Naive thymus-derived CD4-positive, alpha-beta T cell (primary cell): ENCODE results near the gene GNAQ. TPM values are rescaled to one million over a fixed set of nuclear protein-coding genes. Genes with fewer than 3 reads are reported as not detected.

Experiments
- ATAC-seq: fragments of 150-1000 bp; cut with Tn5 transposase; 2 replicates; pipeline ENCODE4 v1.10.0; 2021; ENCODE audit warnings: mild to moderate bottlenecking, moderate library complexity
- CTCF ChIA-PET: fragments of 350-600 bp; sonication (Branson Sonifier 250); formaldehyde crosslinking; loops from one replicate; lab custom pipeline; 2021; ENCODE audit warnings: antibody characterized with exemption; lab: Charles Lee
- POLR2A ChIA-PET: fragments of 350-600 bp; sonication (Branson Sonifier 250); formaldehyde crosslinking; loops from one replicate; lab custom pipeline; 2021; ENCODE audit warnings: antibody characterized with exemption, inconsistent platforms; lab: Charles Lee
- DNase-seq, 9 donors: peaks; one replicate each; pipeline versions ENCODE4 v3.0.0 to v3.0.0-alpha.2; 2020 to 2022; ENCODE audit warnings: mixed read lengths in 1 of 9
- H3K27ac ChIP-seq: one replicate; pipeline ENCODE4 v1.7.0; 2013; ENCODE audit warnings: mild to moderate bottlenecking, low read depth, low read length, moderate library complexity
- H3K27me3 ChIP-seq, 2 donors: one replicate each; pipeline ENCODE4 v1.7.0; 2013; ENCODE audit warnings: low read length in 2 of 2, mild to moderate bottlenecking in 2 of 2, moderate library complexity in 2 of 2; ENCODE audit not compliant: control insufficient read depth in 2 of 2, insufficient read depth in 2 of 2
- H3K36me3 ChIP-seq, 3 experiments: 1 replicate in 2 of 3; 2 replicates in 1 of 3; pipeline ENCODE4 v1.7.0; 2013; ENCODE audit warnings: low read length in 3 of 3, mild to moderate bottlenecking in 3 of 3, moderate library complexity in 1 of 3; ENCODE audit not compliant: insufficient read depth in 3 of 3, control insufficient read depth in 2 of 3
- H3K4me1 ChIP-seq, 2 donors: one replicate each; pipeline ENCODE4 v1.7.0; 2013; ENCODE audit warnings: low read length in 2 of 2, mild to moderate bottlenecking in 2 of 2, moderate library complexity in 1 of 2; ENCODE audit not compliant: control insufficient read depth in 2 of 2, insufficient read depth in 2 of 2
- H3K4me3 ChIP-seq: 2 replicates; pipeline ENCODE4 v1.7.0; 2013; ENCODE audit warnings: mild to moderate bottlenecking, low read length
- H3K9me3 ChIP-seq, 3 experiments: 1 replicate in 2 of 3; 2 replicates in 1 of 3; pipeline ENCODE4 v1.7.0; 2013; ENCODE audit warnings: low read length in 3 of 3; ENCODE audit not compliant: control insufficient read depth in 2 of 3
- H3K27ac Mint-ChIP-seq, 9 donors: one replicate each; pipeline ENCODE4 v1.8.0; 2020 to 2022; ENCODE audit warnings: mixed read lengths in 9 of 9, mild to moderate bottlenecking in 8 of 9, moderate library complexity in 5 of 9, inconsistent platforms in 2 of 9
- H3K27me3 Mint-ChIP-seq, 5 donors: one replicate each; pipeline ENCODE4 v1.8.0; 2021 to 2022; ENCODE audit warnings: mixed read lengths in 5 of 5, mild to moderate bottlenecking in 1 of 5
- H3K36me3 Mint-ChIP-seq, 5 donors: one replicate each; pipeline ENCODE4 v1.8.0; 2020 to 2022; ENCODE audit warnings: mixed read lengths in 5 of 5, mild to moderate bottlenecking in 3 of 5, inconsistent platforms in 1 of 5
- H3K4me1 Mint-ChIP-seq, 7 donors: one replicate each; pipeline ENCODE4 v1.8.0; 2020 to 2022; ENCODE audit warnings: mixed read lengths in 7 of 7, mild to moderate bottlenecking in 3 of 7, inconsistent platforms in 1 of 7
- H3K4me3 Mint-ChIP-seq, 10 donors: one replicate each; pipeline ENCODE4 v1.8.0; 2020 to 2022; ENCODE audit warnings: mild to moderate bottlenecking in 10 of 10, mixed read lengths in 10 of 10, moderate library complexity in 6 of 10, inconsistent platforms in 2 of 10
- H3K9me3 Mint-ChIP-seq, 11 donors: one replicate each; pipeline ENCODE4 v1.8.0; 2020 to 2022; ENCODE audit warnings: mixed read lengths in 11 of 11, mild to moderate bottlenecking in 4 of 11, inconsistent platforms in 1 of 11, moderate library complexity in 1 of 11
- intact Hi-C, 2 donors: fragments of 100-400 bp; cut with micrococcal nuclease; formaldehyde crosslinking; loops; one replicate each; pipeline ENCODE4 v1.15.1; 2023
- polyA plus RNA-seq, 2 donors: library from polyadenylated mRNA; unstranded; fragments of 300-500 nt; fragmentation: Illumina TruSeq; gene quantifications; one replicate each; pipeline ENCODE4 v1.2.3, GENCODE V29; 2021
- total RNA-seq, 6 experiments: library from RNA in 5 of 6; stranded (reverse) in 5 of 6; gene quantifications; 1 replicate in 5 of 6; 2 replicates in 1 of 6; pipeline ENCODE4 v1.2.3 and lab custom pipeline; 2021 to 2026

Gene GNAQ
- total and polyA plus RNA-seq, 7 experiments from 2014 or later: 7.2 to 60.6 (median 46.2) TPM

- no peak overlapping the region for H3K27ac ChIP-seq
- intact Hi-C loops: loop anchor here in 1 of 2 donors (2.0 kb wide), 1 partner anchor 14 kb away; no protein-coding TSS in a partner anchor
- no peaks in the 10 kb centered on the region for H3K4me1 ChIP-seq
- ChIA-PET CTCF (interaction anchor here (0.6 kb wide), 1 partner anchor 639 kb away, joined by 3 read pairs; no protein-coding TSS in a partner anchor), POLR2A (interaction anchor here (0.6 kb wide), 1 partner anchor 48 kb away, joined by 3 read pairs; no protein-coding TSS in a partner anchor)
- peaks cover 0 to 15% (median 2%) of the 10 kb centered on the region in 7 donors for H3K4me1 Mint-ChIP-seq
- no peak overlapping the region for H3K27ac Mint-ChIP-seq
- H3K4me3 Mint-ChIP-seq: no peak overlapping the region
- H3K36me3 ChIP-seq: no peaks in the 10 kb centered on the region
- peaks cover 0 to 35% (median 0%) of the 10 kb centered on the region in 5 donors for H3K27me3 Mint-ChIP-seq
- no peaks in the 10 kb centered on the region for H3K27me3 ChIP-seq
- no peak for DNase-seq
- H3K9me3 ChIP-seq: no peaks in the 10 kb centered on the region
- H3K36me3 Mint-ChIP-seq: no peaks in the 10 kb centered on the region
- no peak overlapping the region for H3K4me3 ChIP-seq
- no peaks in the 10 kb centered on the region for H3K9me3 Mint-ChIP-seq
- ATAC-seq: no peak
Observed at GRCh38 chr9:78047106-78047505, 15.5 kb upstream of the GNAQ start.

DNA sequence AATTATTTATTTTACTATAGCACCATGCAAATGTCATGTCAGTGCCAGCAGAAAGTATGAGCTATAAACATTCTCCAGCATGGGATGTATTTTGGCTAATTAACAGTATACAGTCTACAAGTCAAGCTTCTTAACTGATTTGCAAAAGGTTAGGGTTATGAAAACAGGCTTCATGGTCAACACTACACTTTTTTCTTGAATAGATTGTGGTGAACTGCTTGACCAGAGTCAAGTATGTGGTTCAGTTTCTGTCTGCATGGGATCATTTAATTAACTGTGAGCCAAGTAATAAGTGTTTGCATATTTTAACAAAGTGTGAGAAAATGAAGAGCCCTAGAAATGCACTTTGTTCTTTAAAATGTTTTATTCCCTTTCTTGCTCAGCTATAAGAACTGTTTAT, 14.5 kb upstream of the GNAQ start:
- intact Hi-C loops: loop anchor here in 1 of 2 donors (2.0 kb wide), 1 partner anchor 13 kb away; no protein-coding TSS in a partner anchor
- H3K4me1 ChIP-seq: no peaks in the 10 kb centered on the region
- DNase-seq (no peak), ATAC-seq (no peak)
- Mint-ChIP-seq H3K4me3 (no peak overlapping the region), H3K27ac (no peak overlapping the region), H3K27me3 (peaks cover 0 to 43% (median 0%) of the 10 kb centered on the region in 5 donors), H3K4me1 (peaks cover 0 to 10% (median 0%) of the 10 kb centered on the region in 7 donors), H3K9me3 (no peaks in the 10 kb centered on the region), H3K36me3 (peaks cover 0 to 4% (median 0%) of the 10 kb centered on the region in 5 donors)
- POLR2A ChIA-PET: interaction anchor here (0.5 to 1.2 kb wide), 3 partner anchors 10 to 73 kb away, joined by 3 read pairs; no protein-coding TSS in a partner anchor
- no peaks in the 10 kb centered on the region for H3K27me3 ChIP-seq
- H3K27ac ChIP-seq: no peak overlapping the region
- no peak overlapping the region for H3K4me3 ChIP-seq
- no peaks in the 10 kb centered on the region for H3K36me3 ChIP-seq
- CTCF ChIA-PET: interaction anchor here (1.5 to 1.6 kb wide), 2 partner anchors 11 to 71 kb away, joined by 3 to 4 read pairs; no protein-coding TSS in a partner anchor
- H3K9me3 ChIP-seq: no peaks in the 10 kb centered on the region

DNA sequence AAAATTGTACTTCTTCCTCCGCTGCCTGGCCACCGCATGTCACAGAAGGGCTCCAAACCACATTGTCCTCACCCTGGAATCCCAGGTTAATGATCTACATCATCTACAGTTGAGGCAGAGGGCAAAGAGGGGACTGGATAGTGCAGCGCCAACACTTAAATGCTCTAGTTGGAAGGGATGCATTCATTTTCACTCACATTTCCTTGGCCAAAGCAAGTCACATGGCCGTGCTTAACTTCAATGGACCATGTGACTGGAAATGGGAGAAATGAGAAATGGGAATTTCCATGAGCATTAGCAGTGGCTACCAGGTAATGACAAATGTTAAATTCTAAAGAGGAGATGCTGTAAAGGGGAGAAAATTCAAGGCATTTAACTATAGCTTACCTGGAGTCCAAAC, 13.3 kb upstream of the GNAQ start:
- Histone ChIP-seq H3K9me3 (no peaks in the 10 kb centered on the region), H3K27me3 (no peaks in the 10 kb centered on the region), H3K4me3 (no peak overlapping the region), H3K4me1 (no peaks in the 10 kb centered on the region), H3K36me3 (no peaks in the 10 kb centered on the region), H3K27ac (no peak overlapping the region)
- peaks cover 0 to 48% (median 0%) of the 10 kb centered on the region in 5 donors for H3K27me3 Mint-ChIP-seq
- peaks cover 0 to 4% (median 0%) of the 10 kb centered on the region in 5 donors for H3K36me3 Mint-ChIP-seq
- no peak overlapping the region for H3K27ac Mint-ChIP-seq
- no peak overlapping the region for H3K4me3 Mint-ChIP-seq
- no peak for DNase-seq
- intact Hi-C loops: no loop called here
- no peak for ATAC-seq
- no peaks in the 10 kb centered on the region for H3K9me3 Mint-ChIP-seq
- POLR2A ChIA-PET: no interaction called here
- H3K4me1 Mint-ChIP-seq: peaks cover 0 to 10% (median 0%) of the 10 kb centered on the region in 7 donors
- CTCF ChIA-PET: interaction anchor here (1.0 to 1.3 kb wide), 2 partner anchors 9 to 76 kb away, joined by 3 read pairs; no protein-coding TSS in a partner anchor

GRCh38 chr9:78044189-78044588, 12.6 kb upstream of the GNAQ start:
- H3K4me1 Mint-ChIP-seq: peaks cover 0 to 10% (median 0%) of the 10 kb centered on the region in 7 donors
- no peak overlapping the region for H3K27ac Mint-ChIP-seq
- H3K27me3 Mint-ChIP-seq: peaks cover 0 to 41% (median 0%) of the 10 kb centered on the region in 5 donors
- ChIA-PET CTCF (interaction anchor here (1.0 to 1.3 kb wide), 2 partner anchors 8 to 77 kb away, joined by 3 read pairs; no protein-coding TSS in a partner anchor), POLR2A (no interaction called here)
- Histone ChIP-seq H3K4me1 (no peaks in the 10 kb centered on the region), H3K4me3 (no peak overlapping the region), H3K9me3 (no peaks in the 10 kb centered on the region), H3K27ac (no peak overlapping the region), H3K27me3 (no peaks in the 10 kb centered on the region), H3K36me3 (no peaks in the 10 kb centered on the region)
- H3K36me3 Mint-ChIP-seq: peaks cover 0 to 4% (median 0%) of the 10 kb centered on the region in 5 donors
- H3K9me3 Mint-ChIP-seq: no peaks in the 10 kb centered on the region
- no peak for ATAC-seq
- DNase-seq: no peak
- intact Hi-C loops: no loop called here
- H3K4me3 Mint-ChIP-seq: no peak overlapping the region

DNA sequence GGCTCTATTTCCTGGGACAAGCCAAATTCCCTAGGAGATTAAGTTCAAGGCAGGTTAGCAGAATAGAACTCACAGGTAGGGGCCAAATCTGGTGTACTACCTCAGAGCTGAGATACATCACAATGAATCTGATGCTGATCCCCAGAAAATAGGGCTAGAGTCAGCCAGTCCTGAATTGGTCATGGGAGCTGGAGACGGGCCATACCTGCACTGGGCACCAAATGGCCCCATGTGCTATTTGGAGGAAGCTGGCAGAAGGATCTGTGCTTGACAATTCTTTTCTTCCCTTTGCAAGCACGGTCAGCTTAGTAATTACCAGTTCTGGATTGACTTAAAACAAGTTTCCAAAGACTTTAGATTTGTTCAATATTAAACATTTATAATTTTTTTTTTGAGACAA, 10.4 kb upstream of the GNAQ start:
- ChIA-PET POLR2A (interaction anchor here (0.6 kb wide), 2 partner anchors 56 to 197 kb away, joined by 3 to 6 read pairs; no protein-coding TSS in a partner anchor), CTCF (no interaction called here)
- Histone ChIP-seq H3K4me1 (no peaks in the 10 kb centered on the region), H3K36me3 (no peaks in the 10 kb centered on the region), H3K27me3 (no peaks in the 10 kb centered on the region), H3K4me3 (no peak overlapping the region), H3K27ac (no peak overlapping the region), H3K9me3 (no peaks in the 10 kb centered on the region)
- DNase-seq (no peak), ATAC-seq (no peak)
- Mint-ChIP-seq H3K9me3 (no peaks in the 10 kb centered on the region), H3K4me3 (no peak overlapping the region), H3K36me3 (peaks cover 0 to 4% (median 0%) of the 10 kb centered on the region in 5 donors), H3K27ac (no peak overlapping the region), H3K27me3 (peaks cover 0 to 33% (median 0%) of the 10 kb centered on the region in 5 donors), H3K4me1 (peaks cover 0 to 10% (median 0%) of the 10 kb centered on the region in 7 donors)
- intact Hi-C loops: no loop called here

GRCh38 chr9:78040726-78041125, 9.1 kb upstream of the GNAQ start:
- POLR2A ChIA-PET: no interaction called here

More at GRCh38 chr9:78040726-78041125, 9.1 kb upstream of the GNAQ start:
- Mint-ChIP-seq H3K9me3 (no peaks in the 10 kb centered on the region), H3K27ac (no peak overlapping the region), H3K4me1 (peaks cover 0 to 10% (median 0%) of the 10 kb centered on the region in 7 donors), H3K27me3 (peaks cover 0 to 28% (median 0%) of the 10 kb centered on the region in 5 donors), H3K4me3 (no peak overlapping the region), H3K36me3 (peaks cover 0 to 4% (median 0%) of the 10 kb centered on the region in 5 donors)
- no peaks in the 10 kb centered on the region for H3K27me3 ChIP-seq
- no peaks in the 10 kb centered on the region for H3K4me1 ChIP-seq
- H3K27ac ChIP-seq: no peak overlapping the region
- intact Hi-C loops: no loop called here
- H3K36me3 ChIP-seq: no peaks in the 10 kb centered on the region
- ATAC-seq: no peak
- no peak for DNase-seq
- H3K9me3 ChIP-seq: no peaks in the 10 kb centered on the region
- H3K4me3 ChIP-seq: no peak overlapping the region
- CTCF ChIA-PET: interaction anchor here (1.3 kb wide), 2 partner anchors 14 to 199 kb away, joined by 3 to 4 read pairs; no protein-coding TSS in a partner anchor
